ENCODE results near the gene GTSF1L.
"Not testable (repeated sequence)": the region's sequence is repeated elsewhere in the genome, so short reads cannot be mapped to it uniquely, and the experiment has no call there.

GTSF1L gene

GRCh38 chr20:43726811-43727338, at the start of gene GTSF1L:
TSS of gene GTSF1L (minus strand) at chr20:43727002. CDS start at chr20:43726694, 308 bp downstream.
- no peaks in the 10 kb centered on the region for H3K9me3 ChIP-seq (ENCODE audit: low read length)
- H3K4me3 ChIP-seq (ENCODE audit: low read depth in 1 of 2, low read length in 2 of 2): no peak within 1 kb of the TSS
- no peaks in the 10 kb centered on the region for H3K27me3 ChIP-seq (ENCODE audit: control insufficient read depth in 1 of 2, insufficient read depth in 2 of 2, low read length in 2 of 2)
- no peak within 1 kb of the TSS for H3K9ac ChIP-seq (ENCODE audit: low read length)
- H3K36me3 ChIP-seq (ENCODE audit: insufficient read depth, low read length): no peaks in the 10 kb centered on the region
- no peaks in the 10 kb centered on the region for H3K4me1 ChIP-seq (ENCODE audit: insufficient read depth, low read length)
- H3K27ac ChIP-seq (ENCODE audit: low read depth, low read length): no peak within 1 kb of the TSS

- H3K4me1 ChIP-seq (ENCODE audit: insufficient read depth, low read length): no peaks in the 10 kb centered on the region
- no peak overlapping the region for H3K4me3 ChIP-seq (ENCODE audit: low read depth in 1 of 2, low read length in 2 of 2)
- no peak overlapping the region for H3K9ac ChIP-seq (ENCODE audit: low read length)
- no peak overlapping the region for H3K27ac ChIP-seq (ENCODE audit: low read depth, low read length)
- no peaks in the 10 kb centered on the region for H3K9me3 ChIP-seq (ENCODE audit: low read length)
- no peaks in the 10 kb centered on the region for H3K27me3 ChIP-seq (ENCODE audit: control insufficient read depth in 1 of 2, insufficient read depth in 2 of 2, low read length in 2 of 2)
- no peaks in the 10 kb centered on the region for H3K36me3 ChIP-seq (ENCODE audit: insufficient read depth, low read length)
Observed at GRCh38 chr20:43774754-43775153, 48.0 kb upstream of the GTSF1L start.

GRCh38 chr20:43771503-43772190, 44.8 kb upstream of the GTSF1L start:
- Histone ChIP-seq H3K4me1 (ENCODE audit: insufficient read depth, low read length) (peaks cover 11% of the 10 kb centered on the region), H3K36me3 (ENCODE audit: insufficient read depth, low read length) (no peaks in the 10 kb centered on the region), H3K9ac (ENCODE audit: low read length) (no peak overlapping the region), H3K27me3 (ENCODE audit: control insufficient read depth in 1 of 2, insufficient read depth in 2 of 2, low read length in 2 of 2) (no peaks in the 10 kb centered on the region), H3K27ac (ENCODE audit: low read depth, low read length) (no peak overlapping the region), H3K9me3 (ENCODE audit: low read length) (no peaks in the 10 kb centered on the region), H3K4me3 (ENCODE audit: low read depth in 1 of 2, low read length in 2 of 2) (no peak overlapping the region)

GRCh38 chr20:43770342-43770741, 43.5 kb upstream of the GTSF1L start:
- Histone ChIP-seq H3K4me3 (ENCODE audit: low read depth in 1 of 2, low read length in 2 of 2) (no peak overlapping the region), H3K27ac (ENCODE audit: low read depth, low read length) (no peak overlapping the region), H3K36me3 (ENCODE audit: insufficient read depth, low read length) (no peaks in the 10 kb centered on the region), H3K9me3 (ENCODE audit: low read length) (no peaks in the 10 kb centered on the region), H3K9ac (ENCODE audit: low read length) (no peak overlapping the region), H3K27me3 (ENCODE audit: control insufficient read depth in 1 of 2, insufficient read depth in 2 of 2, low read length in 2 of 2) (no peaks in the 10 kb centered on the region), H3K4me1 (ENCODE audit: insufficient read depth, low read length) (peaks cover 18% of the 10 kb centered on the region)

GRCh38 chr20:43767686-43768474, 41.1 kb upstream of the GTSF1L start:
- Histone ChIP-seq H3K9ac (ENCODE audit: low read length) (no peak overlapping the region), H3K4me3 (ENCODE audit: low read depth in 1 of 2, low read length in 2 of 2) (no peak overlapping the region), H3K36me3 (ENCODE audit: insufficient read depth, low read length) (no peaks in the 10 kb centered on the region), H3K9me3 (ENCODE audit: low read length) (no peaks in the 10 kb centered on the region), H3K27ac (ENCODE audit: low read depth, low read length) (no peak overlapping the region), H3K4me1 (ENCODE audit: insufficient read depth, low read length) (peaks cover 18% of the 10 kb centered on the region), H3K27me3 (ENCODE audit: control insufficient read depth in 1 of 2, insufficient read depth in 2 of 2, low read length in 2 of 2) (no peaks in the 10 kb centered on the region)

GRCh38 chr20:43766917-43767316, 40.1 kb upstream of the GTSF1L start:
- Histone ChIP-seq H3K4me3 (ENCODE audit: low read depth in 1 of 2, low read length in 2 of 2) (no peak overlapping the region), H3K27me3 (ENCODE audit: control insufficient read depth in 1 of 2, insufficient read depth in 2 of 2, low read length in 2 of 2) (no peaks in the 10 kb centered on the region)

GRCh38 chr20:43766385-43766784, 39.6 kb upstream of the GTSF1L start:
- H3K27ac ChIP-seq (ENCODE audit: low read depth, low read length): no peak overlapping the region
- H3K27me3 ChIP-seq (ENCODE audit: control insufficient read depth in 1 of 2, insufficient read depth in 2 of 2, low read length in 2 of 2): no peaks in the 10 kb centered on the region
- H3K36me3 ChIP-seq (ENCODE audit: insufficient read depth, low read length): no peaks in the 10 kb centered on the region
- no peaks in the 10 kb centered on the region for H3K9me3 ChIP-seq (ENCODE audit: low read length)
- peaks cover 24% of the 10 kb centered on the region for H3K4me1 ChIP-seq (ENCODE audit: insufficient read depth, low read length)
- H3K4me3 ChIP-seq (ENCODE audit: low read depth in 1 of 2, low read length in 2 of 2): no peak overlapping the region
- no peak overlapping the region for H3K9ac ChIP-seq (ENCODE audit: low read length)

More at GRCh38 chr20:43766917-43767316, 40.1 kb upstream of the GTSF1L start:
- Histone ChIP-seq H3K4me1 (ENCODE audit: insufficient read depth, low read length) (peaks cover 19% of the 10 kb centered on the region), H3K9me3 (ENCODE audit: low read length) (no peaks in the 10 kb centered on the region), H3K27ac (ENCODE audit: low read depth, low read length) (no peak overlapping the region), H3K9ac (ENCODE audit: low read length) (no peak overlapping the region), H3K36me3 (ENCODE audit: insufficient read depth, low read length) (no peaks in the 10 kb centered on the region)

GRCh38 chr20:43765916-43766315, 39.1 kb upstream of the GTSF1L start:
- H3K4me1 ChIP-seq (ENCODE audit: insufficient read depth, low read length): peaks cover 26% of the 10 kb centered on the region
- H3K27me3 ChIP-seq (ENCODE audit: control insufficient read depth in 1 of 2, insufficient read depth in 2 of 2, low read length in 2 of 2): no peaks in the 10 kb centered on the region
- no peaks in the 10 kb centered on the region for H3K9me3 ChIP-seq (ENCODE audit: low read length)
- H3K4me3 ChIP-seq (ENCODE audit: low read depth in 1 of 2, low read length in 2 of 2): no peak overlapping the region
- H3K9ac ChIP-seq (ENCODE audit: low read length): no peak overlapping the region
- no peaks in the 10 kb centered on the region for H3K36me3 ChIP-seq (ENCODE audit: insufficient read depth, low read length)
- no peak overlapping the region for H3K27ac ChIP-seq (ENCODE audit: low read depth, low read length)

GRCh38 chr20:43762911-43763310, 36.1 kb upstream of the GTSF1L start:
- Histone ChIP-seq H3K9ac (ENCODE audit: low read length) (no peak overlapping the region), H3K4me1 (ENCODE audit: insufficient read depth, low read length) (peaks cover 26% of the 10 kb centered on the region), H3K4me3 (ENCODE audit: low read depth in 1 of 2, low read length in 2 of 2) (no peak overlapping the region), H3K36me3 (ENCODE audit: insufficient read depth, low read length) (no peaks in the 10 kb centered on the region), H3K27me3 (ENCODE audit: control insufficient read depth in 1 of 2, insufficient read depth in 2 of 2, low read length in 2 of 2) (no peaks in the 10 kb centered on the region), H3K27ac (ENCODE audit: low read depth, low read length) (no peak overlapping the region), H3K9me3 (ENCODE audit: low read length) (no peaks in the 10 kb centered on the region)

GRCh38 chr20:43761386-43762340, 34.9 kb upstream of the GTSF1L start:
- no peak overlapping the region for H3K9ac ChIP-seq (ENCODE audit: low read length)
- no peak overlapping the region for H3K4me3 ChIP-seq (ENCODE audit: low read depth in 1 of 2, low read length in 2 of 2)
- H3K4me1 ChIP-seq (ENCODE audit: insufficient read depth, low read length): peaks cover 15% of the 10 kb centered on the region

GRCh38 chr20:43757888-43758287, 31.1 kb upstream of the GTSF1L start:
- H3K27ac ChIP-seq (ENCODE audit: low read depth, low read length); H3K27me3 ChIP-seq (ENCODE audit: control insufficient read depth in 1 of 2, insufficient read depth in 2 of 2, low read length in 2 of 2); H3K4me3 ChIP-seq (ENCODE audit: low read depth in 1 of 2, low read length in 2 of 2); H3K4me1 ChIP-seq (ENCODE audit: insufficient read depth, low read length); H3K36me3 ChIP-seq (ENCODE audit: insufficient read depth, low read length); H3K9ac ChIP-seq (ENCODE audit: low read length); H3K9me3 ChIP-seq (ENCODE audit: low read length): not testable (repeated sequence)

More at GRCh38 chr20:43761386-43762340, 34.9 kb upstream of the GTSF1L start:
- Histone ChIP-seq H3K9me3 (ENCODE audit: low read length) (no peaks in the 10 kb centered on the region), H3K36me3 (ENCODE audit: insufficient read depth, low read length) (no peaks in the 10 kb centered on the region), H3K27ac (ENCODE audit: low read depth, low read length) (no peak overlapping the region), H3K27me3 (ENCODE audit: control insufficient read depth in 1 of 2, insufficient read depth in 2 of 2, low read length in 2 of 2) (no peaks in the 10 kb centered on the region)
